Kidney capillary endothelial cell (primary cell): ENCODE data around the gene NODAL.
"Not testable (repeated sequence)": the region's sequence is repeated elsewhere in the genome, so short reads cannot be mapped to it uniquely, and the experiment has no call there.

Experiments
- DNase-seq: peaks from one replicate; pipeline ENCODE4 v3.0.0-alpha.2; 2018; ENCODE audit warnings: low spot score

Gene NODAL

DNA sequence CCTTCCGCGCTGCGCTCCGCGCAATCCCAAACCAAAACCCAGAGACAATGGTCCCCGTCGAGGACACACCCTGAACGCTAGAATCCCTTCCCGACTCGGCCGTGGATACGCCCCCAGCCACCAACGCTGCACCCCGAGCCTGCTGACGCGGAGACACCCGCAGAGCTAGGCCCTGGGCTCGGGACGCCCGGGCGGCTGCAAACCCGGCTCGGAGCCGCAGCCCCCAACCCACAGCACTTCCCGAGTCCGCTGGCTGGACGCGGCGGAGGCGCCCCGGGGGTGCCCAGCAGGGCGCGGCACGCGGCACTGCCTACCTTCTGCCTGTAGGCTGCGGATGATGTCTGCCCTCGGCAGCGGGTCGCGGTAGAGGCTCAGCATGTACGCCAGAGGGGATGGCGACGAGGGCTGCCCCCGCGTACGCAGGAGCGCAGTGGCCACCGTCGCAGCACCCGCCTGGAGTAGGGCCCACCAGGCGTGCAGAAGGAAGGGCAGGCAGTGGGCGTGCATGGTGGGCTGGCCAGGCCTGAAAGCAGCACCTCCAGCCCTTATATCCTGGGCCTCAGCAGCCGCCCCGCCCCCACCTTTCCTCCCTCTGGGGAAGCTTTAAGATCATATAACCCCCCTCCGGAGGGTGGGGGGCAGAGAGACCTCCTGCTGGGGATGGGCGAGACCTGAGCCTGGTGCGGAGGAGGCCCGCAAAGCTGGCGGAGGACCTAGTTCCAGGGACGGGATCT lies at the start of gene NODAL:
Gene NODAL, minus strand, starts transcription at position 521 of the 734 bp plus-strand sequence. Its CDS starts 14 bp downstream, at position 507.
- no peak for DNase-seq

DNA sequence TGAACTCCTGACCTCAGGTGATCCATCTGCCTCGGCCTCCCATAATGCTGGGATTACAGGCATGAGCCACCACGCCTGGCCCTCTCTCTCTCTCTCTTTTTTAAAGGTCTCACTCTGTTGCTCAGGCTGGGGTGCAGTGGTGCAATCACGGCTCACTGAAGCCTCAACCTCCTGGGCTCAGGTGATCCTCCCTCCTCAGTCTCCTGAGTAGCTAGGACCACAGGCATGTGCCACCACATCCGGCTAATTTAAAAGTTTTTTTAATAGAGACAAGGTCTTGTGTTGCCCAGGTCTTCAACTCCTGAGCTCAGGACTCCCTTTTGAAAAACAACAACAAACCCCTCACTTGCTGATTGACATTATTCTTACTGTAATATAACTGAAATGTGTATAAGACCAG lies 48.7 kb upstream of the NODAL start:
- no peak for DNase-seq

GRCh38 chr10:70487824-70488223 lies 46.3 kb upstream of the NODAL start:
- DNase-seq, result no peak

GRCh38 chr10:70483872-70484271 lies 42.4 kb upstream of the NODAL start:
- not testable (repeated sequence) for DNase-seq

- DNase-seq, result no peak
These were observed 41.7 kb upstream of the NODAL start for GRCh38 chr10:70482982-70483760.

DNA sequence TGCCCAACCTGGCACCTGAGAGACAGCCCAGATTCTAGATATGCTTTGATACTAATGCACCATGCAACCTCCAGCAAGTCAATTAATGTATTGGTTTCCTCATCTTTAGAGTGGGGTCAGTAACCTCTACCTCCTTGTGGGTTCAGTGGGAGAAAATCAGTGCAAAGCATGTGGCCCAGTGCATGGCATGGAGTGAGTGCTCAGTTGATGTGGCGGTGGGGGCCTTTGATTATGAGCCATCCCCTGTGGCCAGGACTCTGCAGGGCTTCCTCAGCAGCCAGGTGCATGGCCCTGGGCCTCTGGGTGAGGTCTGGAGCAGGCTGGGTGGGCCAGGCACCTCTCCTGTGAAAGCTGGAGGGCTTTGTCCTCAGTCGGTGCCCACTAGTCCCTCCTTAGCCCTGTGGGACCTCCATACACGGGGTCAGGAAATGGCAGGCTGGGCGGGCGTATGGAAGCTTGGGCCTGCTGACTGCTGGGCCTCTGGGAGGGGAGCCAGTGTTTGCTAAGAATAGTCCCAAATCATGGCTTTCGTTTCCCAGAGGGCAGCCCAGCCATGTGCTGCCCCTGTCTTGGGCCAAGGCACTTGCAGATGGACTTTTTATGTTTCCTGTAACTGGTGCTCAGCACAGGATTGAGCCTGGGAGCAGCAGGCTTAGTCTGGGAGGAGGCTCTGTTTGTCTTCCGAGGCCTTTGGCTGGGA lies 40.5 kb upstream of the NODAL start:
- no peak for DNase-seq

GRCh38 chr10:70481105-70481504 lies 39.6 kb upstream of the NODAL start:
- DNase-seq, result no peak

DNA sequence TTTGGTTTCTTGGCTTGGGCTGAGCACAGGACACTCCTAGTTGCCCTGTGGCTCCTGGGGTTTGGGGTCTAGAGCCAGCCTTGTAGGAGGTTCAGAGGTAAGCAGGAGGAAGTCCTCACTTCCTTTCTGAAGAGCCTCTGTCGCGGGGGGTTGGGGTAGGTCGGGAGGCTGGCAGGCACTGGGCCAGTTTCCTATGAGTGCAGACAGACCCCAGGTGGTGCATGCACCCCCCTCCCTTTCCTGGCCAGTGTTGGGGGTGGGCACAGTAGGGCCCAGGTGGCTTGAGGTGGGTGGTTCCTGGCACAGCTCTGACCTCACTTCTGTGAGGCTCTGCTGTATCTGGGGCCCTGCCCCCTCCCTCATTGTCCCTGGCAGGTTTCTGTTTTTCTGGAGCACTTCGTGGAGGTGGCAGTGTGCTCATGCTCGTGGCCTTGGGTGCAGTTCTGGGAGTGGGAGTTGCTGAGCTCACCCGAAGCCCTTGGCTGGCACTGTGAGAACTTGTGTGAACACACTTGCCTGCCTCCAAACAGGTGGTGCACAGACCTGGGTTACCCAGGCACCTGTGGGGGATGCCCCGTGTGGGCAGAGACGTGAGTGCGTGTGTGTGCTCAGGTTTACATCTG lies 38.9 kb upstream of the NODAL start:
- no peak for DNase-seq

DNA sequence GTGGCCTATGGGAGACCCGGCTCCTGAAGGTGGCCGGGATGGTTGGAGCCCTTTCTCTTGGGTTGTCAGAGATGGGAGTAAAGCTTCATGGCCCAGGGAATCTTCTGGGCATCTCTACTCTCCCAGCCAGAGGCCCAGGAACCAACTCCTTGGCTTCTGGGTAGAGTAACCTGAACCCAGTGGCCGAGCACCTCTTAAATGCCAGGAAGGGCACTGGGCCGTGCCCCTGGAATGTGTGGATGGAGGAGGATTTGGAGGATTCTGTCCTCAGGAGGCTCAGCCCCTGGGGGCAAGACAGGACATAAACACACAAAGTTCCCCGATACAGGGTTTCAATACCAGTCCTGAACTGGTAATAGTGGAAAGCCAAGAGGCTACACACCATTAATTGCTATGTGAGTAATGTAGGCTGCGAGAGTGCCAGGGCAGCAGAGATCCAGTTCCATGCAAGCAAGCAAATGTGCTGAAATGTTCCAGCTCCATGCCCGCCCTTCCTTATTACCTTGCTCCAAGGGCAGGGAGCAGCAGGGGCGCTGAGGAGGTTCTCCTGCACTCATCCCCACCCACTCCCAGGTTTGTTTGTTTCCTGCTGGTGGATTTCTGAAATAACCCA lies 38.3 kb upstream of the NODAL start:
- no peak for DNase-seq

DNA sequence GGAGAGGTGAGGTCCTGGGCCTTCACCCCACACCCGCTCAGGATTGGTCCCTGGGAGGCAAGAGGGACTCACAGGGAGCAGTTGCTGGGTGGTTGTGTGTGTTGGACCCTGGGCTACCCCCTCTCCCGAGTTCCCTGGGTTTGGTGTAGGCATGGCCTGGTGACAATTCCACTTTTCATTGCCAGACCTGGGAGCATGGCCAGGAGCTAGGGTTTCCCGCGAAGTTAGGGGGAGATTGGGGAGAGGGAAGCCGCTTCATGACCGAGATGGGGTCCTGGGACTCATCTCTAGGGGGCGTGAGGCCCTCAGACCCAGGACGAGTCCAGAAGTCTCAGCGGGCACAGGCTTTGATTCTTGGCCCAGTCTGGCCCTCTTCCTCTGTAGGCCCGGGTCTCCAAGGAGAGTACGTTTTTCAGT lies 37.7 kb upstream of the NODAL start:
- no peak for DNase-seq

GRCh38 chr10:70478191-70479164 lies 37.0 kb upstream of the NODAL start, which contains the start of gene PALD1:
PALD1 (plus strand) TSS chr10:70478767; CDS start chr10:70525952, 47,185 bp downstream.
- no peak for DNase-seq

- DNase-seq, result no peak
These were observed 36.2 kb upstream of the NODAL start for GRCh38 chr10:70477661-70478162.

DNA sequence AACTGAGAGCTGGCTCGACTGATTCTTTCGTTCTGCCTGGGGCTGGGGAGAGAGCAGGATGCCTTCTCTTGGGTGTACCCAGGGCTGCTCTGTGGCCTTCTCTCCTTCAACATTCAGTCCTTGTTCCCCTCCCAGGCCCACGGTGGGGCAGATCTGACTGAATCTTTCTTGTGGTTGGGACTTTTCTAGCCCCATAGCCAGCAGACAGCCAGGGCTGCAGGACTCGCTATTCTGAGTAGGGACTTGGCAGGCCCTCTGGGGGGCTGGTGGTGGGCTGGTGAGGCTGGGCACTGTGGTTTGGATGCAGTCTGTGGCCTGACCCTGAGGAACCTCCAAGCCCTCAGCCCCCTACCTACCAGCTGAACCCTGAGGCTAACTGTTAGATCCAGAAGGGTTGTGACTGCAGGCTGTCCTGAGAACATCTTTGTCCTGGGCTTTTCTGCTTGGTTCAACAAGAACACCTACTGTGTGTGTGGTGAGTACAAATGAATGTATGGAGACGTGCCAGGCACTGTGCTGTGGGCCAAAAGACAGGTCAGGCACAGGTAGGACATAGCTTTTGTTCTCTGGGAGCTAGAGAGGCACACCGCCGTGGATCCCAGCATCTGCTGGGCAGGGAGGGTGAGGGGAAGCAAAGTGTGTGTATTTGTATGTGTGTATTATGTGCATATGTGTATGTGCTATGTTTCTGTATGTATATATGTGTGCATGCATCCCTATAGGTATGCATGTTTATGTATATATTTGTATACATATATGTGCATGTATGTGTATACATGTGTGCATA lies 35.0 kb upstream of the NODAL start:
- DNase-seq, result no peak

DNA sequence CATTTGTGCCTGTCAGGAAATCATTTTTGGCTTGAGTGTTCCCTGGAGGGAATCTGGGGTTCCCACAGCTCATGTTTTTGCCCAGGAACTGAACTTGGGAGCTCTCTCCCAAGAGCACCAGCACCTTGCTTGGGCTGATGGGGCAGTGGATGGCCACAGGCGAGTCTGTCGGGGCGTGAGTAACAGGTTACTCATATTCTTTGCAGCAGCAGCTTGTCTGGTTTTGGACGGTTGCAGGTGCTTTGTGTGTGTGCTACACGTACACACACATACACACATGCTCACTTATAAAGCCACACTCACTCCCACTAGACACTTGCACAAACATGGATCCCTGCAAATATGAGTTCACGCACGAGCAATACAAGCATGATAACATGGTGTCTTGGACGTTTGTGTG lies 34.2 kb upstream of the NODAL start:
- no peak for DNase-seq

- no peak for DNase-seq
These were observed 33.3 kb upstream of the NODAL start for GRCh38 chr10:70474780-70475179.

DNA sequence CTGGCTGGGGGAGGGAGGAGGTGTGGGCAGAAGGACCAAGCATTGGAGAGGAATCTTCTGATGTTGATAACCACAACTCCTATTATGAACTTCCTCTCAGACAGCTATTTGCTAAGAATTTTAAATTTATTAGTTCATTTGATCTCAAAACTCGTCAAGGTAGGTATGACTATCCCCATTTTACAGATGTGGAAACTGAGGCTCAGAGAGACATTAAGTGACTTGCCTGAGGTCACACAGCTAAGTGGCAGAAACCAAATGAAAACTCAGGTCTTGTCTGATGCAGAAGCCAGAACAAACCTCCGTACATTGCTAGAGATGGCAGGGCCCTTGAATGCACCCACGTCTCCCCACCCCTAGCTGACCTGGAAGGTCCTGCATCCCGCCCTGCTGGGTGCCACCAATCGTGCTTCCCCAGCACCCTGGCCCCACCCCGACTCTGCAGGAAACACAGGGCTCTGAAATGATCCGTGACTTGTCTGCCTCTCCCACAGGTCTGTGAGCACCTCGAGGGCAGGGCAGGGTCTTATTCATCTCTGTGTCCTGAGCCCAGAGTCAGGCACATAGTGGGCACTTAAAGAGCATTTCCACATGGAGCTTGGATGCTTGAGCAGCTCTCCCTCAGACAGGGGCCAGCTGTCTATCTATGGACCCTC lies 31.4 kb upstream of the NODAL start:
- no peak for DNase-seq

- DNase-seq, result no peak
These were observed 25.5 kb upstream of the NODAL start for GRCh38 chr10:70466951-70467350.

- DNase-seq, result no peak
These were observed 24.4 kb upstream of the NODAL start for GRCh38 chr10:70465832-70466231.

- DNase-seq, result no peak
These were observed 23.8 kb upstream of the NODAL start for GRCh38 chr10:70465278-70465677.
